ENCODE results near the gene SLC7A11.

The SLC7A11 gene

DNA sequence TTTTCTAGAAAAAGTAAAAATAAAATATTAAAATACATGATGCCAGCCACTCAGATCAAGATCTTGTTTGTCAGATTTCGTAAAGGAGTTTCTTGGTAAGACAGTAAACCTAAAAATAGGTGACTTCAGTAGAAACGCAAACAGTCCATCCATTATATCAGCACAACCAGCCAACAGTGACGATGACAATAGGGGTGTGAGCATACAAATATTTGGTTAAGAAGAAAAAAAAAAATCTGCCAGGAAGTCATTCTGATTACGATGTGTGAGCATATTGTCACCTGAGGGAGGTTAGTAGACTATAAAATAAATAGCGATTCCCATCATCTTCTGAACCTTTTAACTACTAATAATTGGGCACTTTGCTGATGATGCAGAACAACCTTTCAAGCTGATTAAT lies 37.6 kb downstream of the SLC7A11 start:
- peak in 1 of 2 experiments; percentile 8 for DNase-seq

GRCh38 chr4:138202686-138203085 lies 39.5 kb downstream of the SLC7A11 start:
- DNase-seq, result no peak

DNA sequence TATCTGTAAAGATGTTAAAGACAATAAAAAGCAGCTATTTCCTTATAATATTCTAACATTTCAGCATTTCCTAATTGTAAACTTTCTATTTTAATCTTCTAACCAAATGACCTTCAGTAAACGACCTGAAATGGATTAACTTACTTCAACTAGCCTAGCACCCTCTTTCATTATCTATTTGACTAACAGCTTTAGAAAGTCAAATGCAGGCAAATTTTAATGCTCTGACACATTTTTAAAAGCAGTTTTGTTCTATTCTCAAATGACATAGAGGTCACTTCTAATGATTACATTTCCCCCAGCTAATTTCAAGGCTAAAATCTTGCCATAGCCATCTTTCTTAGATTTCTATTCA lies 41.9 kb downstream of the SLC7A11 start:
- no peak for DNase-seq

DNA sequence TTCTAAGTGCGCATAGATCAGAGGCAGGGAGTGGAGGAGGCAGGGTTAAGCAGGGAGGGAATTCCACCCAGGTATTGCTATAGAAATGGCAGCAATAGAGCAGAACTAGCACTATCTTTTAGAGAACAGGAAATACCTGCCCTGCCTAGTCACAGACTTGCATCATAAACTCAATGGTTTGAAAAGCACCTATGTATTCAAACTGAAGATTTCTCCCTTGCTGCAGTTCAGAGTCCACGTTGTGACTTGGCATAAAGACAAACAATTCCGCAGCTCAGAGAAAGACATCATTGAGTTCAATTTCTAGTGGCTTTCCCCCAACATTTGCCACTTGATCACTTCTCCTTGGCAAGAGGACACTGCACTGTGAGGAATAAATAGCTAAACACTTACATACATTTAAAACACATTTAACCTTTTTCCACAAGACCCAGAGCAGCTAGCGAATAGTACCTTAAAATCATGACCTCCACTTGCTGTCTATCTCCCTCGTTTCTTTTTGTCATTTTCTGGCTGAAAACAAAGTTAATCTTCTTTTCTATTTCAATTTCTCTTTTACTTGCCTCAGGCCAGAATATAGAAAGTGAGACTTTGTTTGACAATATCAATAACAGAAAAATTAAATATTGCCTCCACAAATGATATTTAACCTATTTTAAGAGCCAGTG lies 42.4 kb downstream of the SLC7A11 start:
- no peak for DNase-seq

GRCh38 chr4:138196153-138196552 lies 46.0 kb downstream of the SLC7A11 start:
- DNase-seq, result no peak

GRCh38 chr4:138193963-138194362 lies 48.2 kb downstream of the SLC7A11 start:
- no peak for DNase-seq

- no peak for DNase-seq
These were observed 50.0 kb downstream of the SLC7A11 start for GRCh38 chr4:138192113-138192512.

- DNase-seq, result no peak
These were observed 51.7 kb downstream of the SLC7A11 start for GRCh38 chr4:138190452-138190858.

GRCh38 chr4:138189206-138189605 lies 52.9 kb downstream of the SLC7A11 start:
- DNase-seq, result no peak

DNA sequence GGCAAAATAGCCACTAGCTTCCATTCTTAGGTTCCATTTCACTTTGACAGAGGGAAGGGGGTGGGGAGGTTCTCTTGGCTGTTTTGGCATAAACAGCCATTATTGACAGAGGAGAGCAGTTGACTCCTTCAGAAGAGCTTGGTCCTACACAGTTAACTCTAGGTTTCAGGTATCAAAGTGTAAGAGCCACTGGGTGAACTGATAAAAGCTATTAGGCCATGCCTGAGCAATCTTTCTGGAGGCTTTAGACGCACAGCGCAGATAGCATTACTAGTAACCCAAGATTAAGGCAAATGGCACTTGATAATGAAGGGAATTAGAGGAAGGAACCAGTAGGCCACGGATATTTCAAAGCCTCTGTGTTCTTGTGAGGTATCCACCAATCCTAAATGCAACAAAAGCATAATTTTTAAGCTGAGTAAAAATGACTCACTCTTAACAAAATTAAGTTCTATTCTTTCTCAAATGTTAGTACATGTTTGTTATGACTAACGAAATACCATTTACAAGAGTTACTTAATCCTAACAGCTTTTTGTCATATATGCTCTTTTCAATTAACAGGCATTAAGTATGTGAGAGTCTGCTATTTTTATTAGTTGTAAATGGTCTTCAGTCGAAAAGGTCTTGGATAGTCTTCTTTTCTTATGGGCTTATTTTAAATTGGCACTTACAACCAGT lies 53.6 kb downstream of the SLC7A11 start:
- DNase-seq, result no peak

GRCh38 chr4:138185859-138186645 lies 56.1 kb downstream of the SLC7A11 start:
- no peak for DNase-seq

DNA sequence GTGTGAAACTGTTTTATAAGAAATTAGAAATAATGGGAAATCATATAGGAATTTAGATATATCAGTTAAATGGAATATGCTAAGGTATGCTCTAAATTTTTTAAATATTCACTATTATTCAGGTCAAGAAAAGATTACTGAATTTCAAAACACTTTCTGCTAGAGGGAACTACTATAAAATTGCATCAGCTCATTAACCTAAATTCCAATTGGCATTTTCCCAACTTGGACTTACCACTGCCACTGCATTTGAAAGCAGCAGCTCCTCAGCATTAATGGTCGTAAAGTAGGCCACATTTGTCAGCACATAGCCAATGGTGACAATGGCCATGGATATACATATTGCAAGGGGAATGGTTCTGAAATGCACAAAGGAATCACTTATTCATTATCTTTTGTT lies 57.3 kb downstream of the SLC7A11 start:
- DNase-seq, result no peak

DNA sequence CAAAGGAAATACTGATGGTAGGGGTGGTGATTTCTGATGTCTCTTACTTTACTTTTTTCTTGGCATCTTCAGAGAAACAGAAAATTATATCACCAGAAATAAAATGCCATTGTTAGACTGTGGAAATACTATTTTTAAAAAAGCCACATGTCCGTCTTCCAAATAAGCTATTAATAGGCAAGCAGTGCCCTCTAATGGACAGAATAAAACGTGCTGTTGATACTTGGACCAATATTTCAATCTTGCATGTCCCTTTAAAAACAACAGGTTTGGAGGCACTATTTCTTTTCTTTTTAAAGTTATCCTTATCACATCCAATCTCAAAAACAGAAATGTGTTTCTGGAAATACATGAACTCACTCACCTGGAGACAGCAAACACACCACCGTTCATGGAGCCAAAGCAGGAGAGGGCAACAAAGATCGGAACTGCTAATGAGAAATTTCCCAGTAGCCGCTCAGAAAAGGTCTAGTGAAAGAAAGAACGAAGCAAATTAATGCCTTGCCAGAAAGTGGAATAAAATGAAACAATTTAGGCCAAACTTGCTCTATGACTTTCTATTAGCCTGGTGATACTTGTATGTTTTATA lies 59.2 kb downstream of the SLC7A11 start:
- peak in 1 of 2 experiments; percentile 16 for DNase-seq

DNA sequence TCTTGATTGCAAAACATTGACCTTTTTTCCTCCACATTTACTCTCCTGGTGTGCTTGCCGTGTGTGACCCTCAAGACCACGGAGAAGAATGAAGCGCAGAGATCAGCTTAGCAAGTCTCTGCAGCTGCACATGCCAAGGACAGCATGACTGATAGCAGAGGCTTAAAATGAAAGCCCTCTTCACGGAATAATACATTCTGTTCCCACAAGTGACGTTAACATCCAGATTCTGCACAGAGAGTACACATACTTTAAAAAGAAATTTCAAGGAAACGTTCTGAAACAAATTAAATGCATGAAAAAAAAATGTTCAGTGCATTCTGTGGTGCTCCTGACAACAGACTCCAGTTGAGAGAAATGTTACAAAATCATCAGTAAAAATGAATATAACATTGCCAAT lies 60.9 kb downstream of the SLC7A11 start:
- no peak for DNase-seq

DNA sequence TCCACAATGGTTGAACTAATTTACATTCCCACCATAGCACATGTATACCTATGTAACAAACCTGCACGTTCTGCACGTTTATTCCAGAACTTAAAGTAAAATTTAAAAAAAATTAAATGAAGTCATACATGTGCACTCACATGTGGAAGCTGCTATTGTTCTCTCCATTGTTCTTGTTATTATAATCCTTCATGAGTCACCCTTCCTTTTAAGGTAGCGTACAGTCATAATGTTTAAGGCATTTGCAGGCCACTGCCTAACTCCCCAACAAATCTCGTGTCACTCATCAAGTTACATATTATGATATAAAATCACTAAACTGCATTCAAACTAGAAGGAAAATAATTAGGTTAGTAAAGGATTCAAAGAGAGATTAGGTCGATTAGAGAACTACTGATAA lies 63.6 kb downstream of the SLC7A11 start:
- no peak for DNase-seq

GRCh38 chr4:138177278-138177968 lies 64.7 kb downstream of the SLC7A11 start:
- no peak for DNase-seq

- DNase-seq, result no peak
These were observed 67.0 kb downstream of the SLC7A11 start for GRCh38 chr4:138174981-138175794.

DNA sequence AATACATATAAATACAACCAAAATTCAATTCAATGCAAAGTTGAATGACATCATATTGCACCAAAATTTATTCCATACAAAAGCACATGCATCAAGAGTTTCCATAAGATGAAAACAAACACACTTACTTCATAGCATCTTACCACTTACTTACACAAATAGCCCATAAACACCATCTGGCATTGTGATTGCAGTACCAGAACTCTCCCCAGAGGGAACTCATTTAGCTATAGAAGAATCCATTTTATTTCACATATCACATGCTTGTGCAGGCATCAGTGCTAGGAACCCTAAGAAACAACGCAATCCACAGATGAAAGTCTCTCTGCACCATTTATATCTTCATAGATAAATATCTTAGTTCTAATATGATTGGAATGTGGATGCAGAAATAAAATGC lies 77.9 kb downstream of the SLC7A11 start:
- no peak for DNase-seq

DNA sequence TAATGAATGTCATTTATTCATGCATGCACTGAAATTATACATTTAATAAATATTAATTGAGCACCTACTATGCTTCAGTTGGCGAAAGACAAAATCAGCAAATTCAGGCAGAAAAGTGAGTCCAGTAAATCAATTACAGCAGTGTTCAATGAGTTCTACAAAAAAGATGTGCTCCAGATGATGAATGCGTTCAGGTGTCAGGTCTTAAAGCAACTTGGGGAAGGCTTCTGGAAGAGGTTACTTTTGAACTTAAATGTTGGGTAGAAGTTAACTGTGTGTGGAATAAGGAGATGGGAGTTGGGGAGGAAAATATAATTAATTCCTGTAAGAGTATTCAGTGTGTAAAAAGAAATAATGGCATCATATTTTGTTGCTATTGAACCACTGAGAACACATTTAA lies 79.0 kb downstream of the SLC7A11 start:
- no peak for DNase-seq

DNA sequence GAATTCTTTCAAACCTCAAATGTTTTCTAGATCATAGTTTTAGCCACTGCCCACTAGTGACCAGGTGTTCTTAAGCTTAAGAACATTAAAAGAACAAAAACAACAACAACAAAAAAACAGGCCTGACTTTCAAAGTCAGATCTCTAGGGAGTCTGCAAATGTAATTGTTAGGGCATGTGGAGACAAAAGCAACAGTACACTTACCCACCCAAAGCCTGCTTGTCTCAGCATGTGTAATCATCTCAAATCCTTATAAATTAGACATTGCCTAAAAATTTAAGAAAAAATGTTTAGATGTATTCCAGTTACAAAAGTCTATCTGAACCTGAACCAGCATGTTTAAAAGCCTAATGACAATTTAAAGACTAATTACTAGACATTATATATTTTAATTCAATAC lies 79.9 kb downstream of the SLC7A11 start:
- DNase-seq, result no peak

DNA sequence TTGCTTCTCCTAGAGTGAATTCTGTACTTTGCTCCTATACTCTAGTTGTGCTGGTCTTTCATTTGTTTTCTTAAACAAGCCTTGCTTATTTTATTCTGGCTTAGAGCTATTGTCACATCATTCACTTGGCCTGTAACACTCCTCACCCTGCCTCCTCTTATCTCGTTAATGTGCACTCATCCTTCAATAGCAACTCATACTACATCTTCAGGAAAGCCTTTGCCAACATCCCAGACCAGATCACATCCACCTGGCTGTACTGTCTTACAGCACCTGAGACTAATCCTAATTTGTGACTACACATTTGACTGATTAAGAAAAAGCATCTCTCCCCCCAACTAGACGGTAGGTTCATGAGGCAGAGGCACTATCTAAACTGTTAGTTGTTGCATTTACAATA lies 80.8 kb downstream of the SLC7A11 start:
- DNase-seq, result no peak

- DNase-seq, result no peak
These were observed 83.3 kb downstream of the SLC7A11 start for GRCh38 chr4:138158746-138159297.

Measured in NCI-H1930 (cell line).